Measurements from ENCODE around the gene QRICH2.
"Not testable (repeated sequence)": the region's sequence is repeated elsewhere in the genome, so short reads cannot be mapped to it uniquely, and the experiment has no call there.

- not testable (repeated sequence) for TF ChIP-seq POLR2A (IDR thresholded peaks at IDR 0.05)
- TF ChIP-seq, protein P1, sequence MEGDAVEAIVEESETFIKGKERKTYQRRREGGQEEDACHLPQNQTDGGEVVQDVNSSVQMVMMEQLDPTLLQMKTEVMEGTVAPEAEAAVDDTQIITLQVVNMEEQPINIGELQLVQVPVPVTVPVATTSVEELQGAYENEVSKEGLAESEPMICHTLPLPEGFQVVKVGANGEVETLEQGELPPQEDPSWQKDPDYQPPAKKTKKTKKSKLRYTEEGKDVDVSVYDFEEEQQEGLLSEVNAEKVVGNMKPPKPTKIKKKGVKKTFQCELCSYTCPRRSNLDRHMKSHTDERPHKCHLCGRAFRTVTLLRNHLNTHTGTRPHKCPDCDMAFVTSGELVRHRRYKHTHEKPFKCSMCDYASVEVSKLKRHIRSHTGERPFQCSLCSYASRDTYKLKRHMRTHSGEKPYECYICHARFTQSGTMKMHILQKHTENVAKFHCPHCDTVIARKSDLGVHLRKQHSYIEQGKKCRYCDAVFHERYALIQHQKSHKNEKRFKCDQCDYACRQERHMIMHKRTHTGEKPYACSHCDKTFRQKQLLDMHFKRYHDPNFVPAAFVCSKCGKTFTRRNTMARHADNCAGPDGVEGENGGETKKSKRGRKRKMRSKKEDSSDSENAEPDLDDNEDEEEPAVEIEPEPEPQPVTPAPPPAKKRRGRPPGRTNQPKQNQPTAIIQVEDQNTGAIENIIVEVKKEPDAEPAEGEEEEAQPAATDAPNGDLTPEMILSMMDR (IDR thresholded peaks at IDR 0.05 in 4 of 5, conservative IDR thresholded peaks at IDR 0.05 in 1 of 5), result not testable (repeated sequence)
Measured at GRCh38 chr17:76226749-76227148, 81.3 kb downstream of the QRICH2 start.
